ENCODE measurements around the gene ATP10D. TPM values are rescaled to one million over a fixed set of nuclear protein-coding genes. Genes with fewer than 3 reads are reported as not detected.

Gene ATP10D
- total RNA-seq, 1 donor from 2014 or later: 12.9 TPM

GRCh38 chr4:47567511-47567910 lies 82.4 kb downstream of the ATP10D start:
- H3K27me3 Mint-ChIP-seq (ENCODE audit: unreplicated experiment): peaks cover 3% of the 10 kb centered on the region
- peaks cover 14% of the 10 kb centered on the region for H3K4me1 Mint-ChIP-seq (ENCODE audit: low read depth, unreplicated experiment)
- H3K4me3 Mint-ChIP-seq (ENCODE audit: unreplicated experiment): no peak overlapping the region
- no peak for DNase-seq
- H3K27ac Mint-ChIP-seq (ENCODE audit: unreplicated experiment): no peak overlapping the region
- no peak for TF ChIP-seq CTCF (IDR thresholded peaks at IDR 0.05; ENCODE audit: partially characterized antibody, unreplicated experiment)
- H3K9me3 Mint-ChIP-seq (ENCODE audit: unreplicated experiment): no peaks in the 10 kb centered on the region
- H3K36me3 Mint-ChIP-seq (ENCODE audit: unreplicated experiment): no peaks in the 10 kb centered on the region

GRCh38 chr4:47570816-47571215 lies 85.7 kb downstream of the ATP10D start:
- H3K4me1 Mint-ChIP-seq (ENCODE audit: low read depth, unreplicated experiment): peaks cover 14% of the 10 kb centered on the region
- no peak for TF ChIP-seq CTCF (IDR thresholded peaks at IDR 0.05; ENCODE audit: partially characterized antibody, unreplicated experiment)
- peaks cover 6% of the 10 kb centered on the region for H3K27me3 Mint-ChIP-seq (ENCODE audit: unreplicated experiment)
- no peak for DNase-seq
- no peak overlapping the region for H3K4me3 Mint-ChIP-seq (ENCODE audit: unreplicated experiment)
- H3K36me3 Mint-ChIP-seq (ENCODE audit: unreplicated experiment): no peaks in the 10 kb centered on the region
- no peak overlapping the region for H3K27ac Mint-ChIP-seq (ENCODE audit: unreplicated experiment)
- H3K9me3 Mint-ChIP-seq (ENCODE audit: unreplicated experiment): peaks cover 6% of the 10 kb centered on the region

GRCh38 chr4:47572981-47573380 lies 87.9 kb downstream of the ATP10D start:
- no peak for DNase-seq
- TF ChIP-seq CTCF (IDR thresholded peaks at IDR 0.05; ENCODE audit: partially characterized antibody, unreplicated experiment): no peak
- Mint-ChIP-seq H3K4me1 (ENCODE audit: low read depth, unreplicated experiment) (peaks cover 14% of the 10 kb centered on the region), H3K27ac (ENCODE audit: unreplicated experiment) (peak overlapping the region; percentile 81), H3K9me3 (ENCODE audit: unreplicated experiment) (peaks cover 6% of the 10 kb centered on the region), H3K27me3 (ENCODE audit: unreplicated experiment) (peaks cover 6% of the 10 kb centered on the region), H3K4me3 (ENCODE audit: unreplicated experiment) (no peak overlapping the region), H3K36me3 (ENCODE audit: unreplicated experiment) (no peaks in the 10 kb centered on the region)

- Mint-ChIP-seq H3K9me3 (ENCODE audit: unreplicated experiment) (peaks cover 4% of the 10 kb centered on the region), H3K27me3 (ENCODE audit: unreplicated experiment) (peaks cover 3% of the 10 kb centered on the region), H3K27ac (ENCODE audit: unreplicated experiment) (no peak overlapping the region), H3K4me3 (ENCODE audit: unreplicated experiment) (no peak overlapping the region), H3K36me3 (ENCODE audit: unreplicated experiment) (no peaks in the 10 kb centered on the region), H3K4me1 (ENCODE audit: low read depth, unreplicated experiment) (peaks cover 4% of the 10 kb centered on the region)
- no peak for TF ChIP-seq CTCF (IDR thresholded peaks at IDR 0.05; ENCODE audit: partially characterized antibody, unreplicated experiment)
- DNase-seq: no peak
These were observed 92.9 kb downstream of the ATP10D start for GRCh38 chr4:47577779-47578553.

GRCh38 chr4:47579235-47579634 lies 94.2 kb downstream of the ATP10D start:
- Mint-ChIP-seq H3K4me3 (ENCODE audit: unreplicated experiment) (no peak overlapping the region), H3K36me3 (ENCODE audit: unreplicated experiment) (no peaks in the 10 kb centered on the region)

More at GRCh38 chr4:47579235-47579634, 94.2 kb downstream of the ATP10D start:
- Mint-ChIP-seq H3K27ac (ENCODE audit: unreplicated experiment) (no peak overlapping the region), H3K4me1 (ENCODE audit: low read depth, unreplicated experiment) (no peaks in the 10 kb centered on the region), H3K27me3 (ENCODE audit: unreplicated experiment) (peaks cover 2% of the 10 kb centered on the region), H3K9me3 (ENCODE audit: unreplicated experiment) (no peaks in the 10 kb centered on the region)
- DNase-seq: no peak
- no peak for TF ChIP-seq CTCF (IDR thresholded peaks at IDR 0.05; ENCODE audit: partially characterized antibody, unreplicated experiment)
